DND-41 (cell line): ENCODE data around the gene NFATC2.

Source experiments
- CTCF ChIP-seq: IDR thresholded peaks from 2 replicates; pipeline ENCODE4 v1.5.1; 2012; ENCODE audit warnings: borderline replicate concordance, low read length, moderate library complexity, mild to moderate bottlenecking; ENCODE audit not compliant: poor library complexity, severe bottlenecking; ENCODE audit errors: extremely low read depth
- EZH2 ChIP-seq: IDR thresholded peaks from 3 replicates; pipeline ENCODE4 v1.6.1; 2012; ENCODE audit warnings: borderline replicate concordance, low read depth, mild to moderate bottlenecking, moderate library complexity, low read length, inconsistent platforms; ENCODE audit not compliant: severe bottlenecking

GRCh38 chr20:51566594-51566993 lies 24.1 kb upstream of the NFATC2 start:
- TF ChIP-seq CTCF (no peak), EZH2 (no peak)
